ENCODE results near the gene LTBP1.

The LTBP1 gene

GRCh38 chr2:33073018-33073417 is 126.3 kb downstream of the LTBP1 start:
- TF ChIP-seq CTCF (IDR thresholded peaks at IDR 0.05; ENCODE audit: borderline replicate concordance, insufficient read depth, low read depth, low read length): no peak
- no peak overlapping the region for H3K4me3 ChIP-seq (ENCODE audit: low read depth, low read length)

GRCh38 chr2:33074197-33074596 is 127.4 kb downstream of the LTBP1 start:
- no peak for TF ChIP-seq CTCF (IDR thresholded peaks at IDR 0.05; ENCODE audit: borderline replicate concordance, insufficient read depth, low read depth, low read length)
- H3K4me3 ChIP-seq (ENCODE audit: low read depth, low read length): no peak overlapping the region

- H3K4me3 ChIP-seq (ENCODE audit: low read depth, low read length): no peak overlapping the region
- no peak for TF ChIP-seq CTCF (IDR thresholded peaks at IDR 0.05; ENCODE audit: borderline replicate concordance, insufficient read depth, low read depth, low read length)
Observed at GRCh38 chr2:33077311-33077710, 130.6 kb downstream of the LTBP1 start.

- H3K4me3 ChIP-seq (ENCODE audit: low read depth, low read length): no peak overlapping the region
- TF ChIP-seq CTCF (IDR thresholded peaks at IDR 0.05; ENCODE audit: borderline replicate concordance, insufficient read depth, low read depth, low read length): no peak
Observed at GRCh38 chr2:33077844-33078243, 131.1 kb downstream of the LTBP1 start.

GRCh38 chr2:33081691-33082090 is 134.9 kb downstream of the LTBP1 start:
- no peak overlapping the region for H3K4me3 ChIP-seq (ENCODE audit: low read depth, low read length)

GRCh38 chr2:33083699-33084387 is 137.1 kb downstream of the LTBP1 start:
- no peak overlapping the region for H3K4me3 ChIP-seq (ENCODE audit: low read depth, low read length)
- no peak for TF ChIP-seq CTCF (IDR thresholded peaks at IDR 0.05; ENCODE audit: borderline replicate concordance, insufficient read depth, low read depth, low read length)

More at GRCh38 chr2:33081691-33082090, 134.9 kb downstream of the LTBP1 start:
- no peak for TF ChIP-seq CTCF (IDR thresholded peaks at IDR 0.05; ENCODE audit: borderline replicate concordance, insufficient read depth, low read depth, low read length)

GRCh38 chr2:33084433-33084832 is 137.7 kb downstream of the LTBP1 start:
- no peak for TF ChIP-seq CTCF (IDR thresholded peaks at IDR 0.05; ENCODE audit: borderline replicate concordance, insufficient read depth, low read depth, low read length)

More at GRCh38 chr2:33084433-33084832, 137.7 kb downstream of the LTBP1 start:
- H3K4me3 ChIP-seq (ENCODE audit: low read depth, low read length): no peak overlapping the region

Measured in GM12875 (cell line).